Measurements from ENCODE around the gene BEST3.

Gene BEST3

DNA sequence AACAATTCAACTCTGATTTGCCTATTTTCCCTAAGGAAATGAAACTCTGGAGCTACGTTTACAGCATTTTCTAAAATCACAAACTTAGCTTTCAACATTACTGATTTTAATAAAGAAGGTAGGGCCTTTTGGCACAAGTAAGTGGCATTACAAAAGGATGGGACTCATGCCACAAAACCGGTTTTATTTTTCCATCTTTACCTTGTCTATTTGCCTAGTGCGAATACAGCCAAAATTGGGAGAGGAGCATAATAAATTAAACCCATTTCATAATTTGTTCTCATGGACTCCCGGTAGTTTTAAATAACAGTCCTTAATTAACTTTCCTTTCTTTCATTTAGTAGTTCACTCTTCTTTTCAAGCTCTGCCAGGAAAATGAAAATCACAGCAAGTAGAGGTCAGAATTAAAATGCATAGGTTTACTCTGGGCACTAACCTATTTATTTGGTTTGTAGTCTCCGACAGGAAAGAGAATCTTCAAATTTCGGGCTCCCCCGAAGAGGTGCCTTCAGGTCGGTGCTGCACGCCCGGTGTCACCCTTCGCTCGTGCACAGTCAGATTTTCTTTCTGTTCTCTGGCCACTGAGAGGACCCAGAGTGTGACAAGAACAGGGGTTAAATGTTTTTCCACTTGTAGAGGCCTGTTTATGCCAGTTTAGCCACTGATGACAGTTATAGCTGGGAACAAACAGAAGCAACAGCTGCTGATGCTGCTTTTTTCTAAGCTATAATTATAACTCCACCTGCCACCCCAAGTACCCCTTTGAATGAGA is at the start of gene BEST3:
Gene BEST3 (minus strand): TSS at position 535 of the 772 bp plus-strand sequence. CDS start 1,505 bp downstream, outside the sequence.
- DNase-seq: peak; percentile 93

- no peak for DNase-seq
These were observed 45.0 kb upstream of the BEST3 start for GRCh38 chr12:69744109-69744508.

DNA sequence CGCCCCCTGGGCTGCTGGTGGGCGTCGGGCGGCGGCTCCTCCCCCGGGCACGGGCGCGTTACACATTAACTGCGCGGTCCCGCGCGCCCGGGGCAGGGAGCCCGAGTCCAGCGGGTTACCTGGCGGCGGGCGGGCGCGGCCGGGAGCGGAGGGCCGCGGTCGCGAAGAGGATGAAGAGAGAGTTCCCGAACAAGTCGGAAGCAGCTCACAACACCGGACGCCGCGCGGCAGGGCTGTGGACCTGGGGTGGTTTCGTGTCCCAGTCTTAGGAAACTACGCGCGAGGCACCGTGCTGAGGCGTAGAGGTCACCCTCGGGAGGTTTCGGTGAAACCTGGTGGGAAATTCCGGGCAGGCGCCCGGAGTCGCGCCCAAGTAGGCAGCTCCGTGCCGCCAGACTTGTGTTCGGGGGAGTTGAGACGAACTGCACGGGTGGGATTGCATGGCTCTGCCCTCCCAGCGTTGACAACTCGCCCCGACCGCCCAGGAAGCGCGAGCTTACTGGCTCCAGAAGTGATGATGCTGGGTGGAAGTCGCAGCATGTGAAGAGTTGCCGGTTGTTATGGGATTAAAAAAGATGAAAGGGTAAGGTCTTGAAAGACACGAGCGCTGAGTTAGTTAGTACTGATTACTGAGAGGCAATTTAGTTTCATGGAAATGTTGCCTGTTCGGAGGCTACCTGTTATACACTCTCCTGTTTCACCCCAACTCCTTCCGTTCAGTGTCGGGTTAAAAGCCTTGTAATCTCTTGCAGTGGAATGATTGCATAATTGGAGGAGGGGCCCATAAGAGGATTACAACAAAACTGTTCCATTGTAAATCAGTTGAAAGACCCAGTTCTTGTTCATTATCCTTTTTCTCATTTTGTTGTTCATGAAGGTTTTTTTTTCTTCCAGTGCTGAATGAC is 40.4 kb upstream of the BEST3 start:
- DNase-seq: peak; percentile 44

DNA sequence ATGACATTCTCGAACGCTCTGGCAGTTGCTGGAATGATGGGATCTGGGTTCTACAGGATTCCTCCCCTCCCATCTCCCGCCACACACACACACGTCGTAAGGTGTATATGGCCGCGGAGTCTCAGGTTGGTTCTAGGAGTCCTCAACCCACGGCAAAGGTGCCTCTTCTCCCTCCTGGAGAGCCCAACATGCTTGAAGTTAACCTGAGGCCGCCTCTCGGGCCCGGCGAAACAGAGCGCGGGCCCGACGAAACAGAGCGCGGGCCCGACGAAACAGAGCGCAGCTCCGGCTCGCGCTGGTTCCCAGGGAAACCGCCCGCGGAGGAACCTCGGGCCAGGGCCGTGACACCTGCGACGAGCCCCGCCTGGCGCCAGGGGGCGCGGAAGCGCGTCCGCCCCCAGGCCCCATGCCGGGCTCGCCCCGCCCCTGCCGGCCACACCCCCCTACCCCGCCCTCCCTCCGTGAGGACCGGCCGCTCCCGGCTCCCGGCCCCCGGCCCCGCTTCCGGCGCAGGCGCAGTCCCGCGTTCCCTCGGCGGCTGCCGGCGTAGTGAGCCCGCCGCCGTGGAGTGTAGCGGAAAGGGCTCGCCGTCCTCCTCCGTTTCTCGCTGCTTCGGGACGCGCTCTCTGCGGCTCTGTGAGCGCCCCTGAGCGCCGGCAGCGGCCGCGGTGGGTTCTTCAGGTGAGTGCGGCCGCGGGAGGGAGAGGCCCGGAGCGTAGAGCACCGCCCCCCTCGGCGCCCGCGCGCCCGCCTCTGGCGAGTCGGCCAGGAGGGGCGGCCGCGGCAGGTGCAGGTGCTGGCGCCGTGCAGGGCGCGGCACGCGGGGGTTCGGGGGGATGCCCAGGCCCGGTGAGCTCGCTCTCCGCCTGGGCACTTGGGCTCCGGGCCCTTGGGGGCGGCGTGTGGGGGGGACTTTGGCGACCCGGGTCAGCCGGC is 39.5 kb upstream of the BEST3 start, which contains the start of gene RAB3IP:
Gene RAB3IP (plus strand): TSS at position 510 of the 936 bp plus-strand sequence. CDS start 16,549 bp downstream, outside the sequence.
- DNase-seq: peak; percentile 67

- no peak for DNase-seq
These were observed 34.5 kb upstream of the BEST3 start for GRCh38 chr12:69733638-69734037.

GRCh38 chr12:69732088-69732487 is 33.0 kb upstream of the BEST3 start:
- no peak for DNase-seq

GRCh38 chr12:69726922-69727321 is 27.8 kb upstream of the BEST3 start:
- DNase-seq: no peak

GRCh38 chr12:69720750-69721149 is 21.6 kb upstream of the BEST3 start:
- DNase-seq: no peak

- peak; percentile 36 for DNase-seq
These were observed 20.5 kb upstream of the BEST3 start for GRCh38 chr12:69719336-69720316.

GRCh38 chr12:69714542-69714941 is 15.4 kb upstream of the BEST3 start:
- DNase-seq: no peak

DNA sequence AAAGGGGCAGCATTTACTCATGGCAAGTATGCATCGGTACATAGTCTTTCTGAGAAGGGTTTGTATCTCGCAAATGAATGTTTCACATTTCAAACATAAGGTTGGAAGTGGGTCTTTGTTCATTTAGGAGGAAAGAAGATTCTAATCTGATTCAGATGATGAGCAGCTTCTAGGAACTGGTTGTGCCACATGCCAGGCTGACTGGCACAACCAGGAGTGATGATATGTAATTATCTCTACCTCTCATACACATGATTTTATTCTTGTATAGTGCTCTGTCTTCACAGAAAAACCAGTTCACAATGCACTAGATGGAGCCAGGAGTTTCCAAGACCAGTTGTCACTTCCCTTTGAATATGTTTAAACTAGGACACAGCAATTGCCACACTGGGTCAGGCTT is 13.7 kb upstream of the BEST3 start:
- no peak for DNase-seq

DNA sequence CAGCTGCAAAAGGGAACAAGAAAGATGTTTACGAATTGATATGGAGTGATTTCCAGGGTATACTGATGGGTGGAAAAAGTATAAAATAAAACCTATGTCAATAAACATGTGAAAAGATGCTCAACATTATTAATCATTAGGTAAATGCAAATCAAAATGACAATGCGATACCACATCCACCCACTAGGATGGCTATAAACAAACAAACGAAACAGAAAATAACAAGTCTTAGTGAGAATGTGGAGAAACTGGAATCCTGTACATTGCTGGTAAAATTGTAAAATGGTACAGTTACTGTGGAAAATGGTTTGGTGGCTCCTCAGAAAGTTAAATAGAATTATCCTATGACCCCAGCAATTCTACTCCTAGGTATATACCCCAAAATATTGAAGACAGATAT is 9.5 kb upstream of the BEST3 start:
- no peak for DNase-seq

DNA sequence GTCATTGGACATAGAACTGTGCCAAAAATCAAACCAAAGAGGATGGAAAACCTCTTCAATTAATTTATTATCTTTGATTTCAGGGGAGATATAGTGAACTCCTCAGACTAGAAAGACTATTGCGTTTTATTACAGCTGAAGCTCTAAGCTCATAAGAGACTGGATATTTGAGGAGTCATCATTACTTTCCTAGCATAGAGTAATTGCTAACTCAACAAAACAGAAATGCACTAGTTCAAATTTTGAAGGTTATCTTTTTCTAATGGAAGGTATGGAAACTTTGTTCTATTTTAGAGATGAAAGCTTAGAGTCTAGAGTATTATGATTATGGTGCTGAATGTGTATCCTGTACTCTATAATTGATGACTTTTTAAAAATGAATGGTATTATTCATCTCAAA is 5.3 kb upstream of the BEST3 start:
- no peak for DNase-seq

GRCh38 chr12:69703146-69703642 is 4.1 kb upstream of the BEST3 start:
- DNase-seq: no peak

GRCh38 chr12:69701826-69702225 is 2.7 kb upstream of the BEST3 start:
- DNase-seq: no peak

- DNase-seq: peak; percentile 33
These were observed 1.0 kb downstream of the BEST3 start for GRCh38 chr12:69698054-69698453.

DNA sequence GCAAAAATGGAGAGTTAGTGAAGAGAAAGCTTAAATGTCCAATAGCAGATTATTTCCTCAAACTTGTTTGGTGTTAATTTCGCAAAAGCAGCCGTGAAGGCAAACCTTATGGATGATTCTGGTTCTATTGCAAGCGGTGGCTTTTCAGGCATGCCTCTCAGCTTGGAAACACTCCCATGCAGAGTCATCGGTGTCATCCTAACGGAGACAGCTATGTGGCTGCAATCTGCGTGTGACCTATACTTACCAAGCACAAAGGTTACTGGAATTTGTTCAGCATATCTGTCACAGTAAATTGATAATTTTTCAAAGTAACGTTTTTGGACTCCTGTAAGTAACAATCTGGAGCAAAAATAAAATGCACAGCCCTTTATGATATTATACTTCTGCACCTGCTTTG is 5.0 kb downstream of the BEST3 start:
- no peak for DNase-seq

- DNase-seq: no peak
These were observed 9.5 kb downstream of the BEST3 start for GRCh38 chr12:69689638-69690037.

- DNase-seq: no peak
These were observed 10.4 kb downstream of the BEST3 start for GRCh38 chr12:69688471-69689427.

DNA sequence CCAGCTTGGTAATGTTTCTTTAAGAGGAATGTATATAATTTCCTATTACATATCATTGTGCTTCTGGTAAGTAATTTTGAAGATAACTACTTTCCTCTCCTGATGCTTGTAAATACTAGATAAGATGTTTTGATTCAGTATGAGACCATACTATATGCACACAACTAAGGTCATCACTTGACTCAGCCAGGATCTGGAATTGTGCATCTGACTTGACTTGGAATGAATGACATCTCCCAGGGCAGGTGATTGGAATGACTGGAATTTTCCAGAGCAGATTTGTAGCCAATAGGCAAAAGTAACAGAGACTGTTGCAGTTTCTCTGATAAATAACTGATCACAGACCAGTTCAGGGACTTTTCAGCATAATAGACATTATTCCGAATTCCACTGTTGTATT is 11.1 kb downstream of the BEST3 start:
- no peak for DNase-seq

Measured in NCI-H1092 treated with DMSO at 0.1 percent for 48 hours (cell line).